Endometrial microvascular endothelial cells (primary cell): ENCODE data around the gene TMPRSS15. TPM values are rescaled to one million over a fixed set of nuclear protein-coding genes. Genes with fewer than 3 reads are reported as not detected.

Experiments used
- in situ Hi-C: cut with HindIII; loops from 2 replicates; pipeline ENCODE4 v1.10.0; 2017; ENCODE audit warnings: low sequenced_read_pairs, low pct_unique_long_range_greater_than_20kb; ENCODE audit errors: inconsistent ontology term
- total RNA-seq: library from RNA; depleted of rRNA; stranded (reverse); fragments of >200 nt; gene quantifications from one replicate; pipeline ENCODE4 v1.2.3, GENCODE V29; 2015; ENCODE audit errors: inconsistent ontology term

The TMPRSS15 gene
- total RNA-seq, 1 donor from 2014 or later: not detected

GRCh38 chr21:18252680-18253079, 150.9 kb downstream of the TMPRSS15 start:
- in situ Hi-C loops: no loop called here

- in situ Hi-C loops: no loop called here
Measured at GRCh38 chr21:18252256-18252655, 151.3 kb downstream of the TMPRSS15 start.

- in situ Hi-C loops: no loop called here
Measured at GRCh38 chr21:18251065-18251464, 152.5 kb downstream of the TMPRSS15 start.

GRCh38 chr21:18249672-18250071, 153.9 kb downstream of the TMPRSS15 start:
- in situ Hi-C loops: no loop called here

GRCh38 chr21:18248171-18248570, 155.4 kb downstream of the TMPRSS15 start:
- in situ Hi-C loops: no loop called here

- in situ Hi-C loops: no loop called here
Measured at GRCh38 chr21:18245464-18245967, 158.1 kb downstream of the TMPRSS15 start.

- in situ Hi-C loops: no loop called here
Measured at GRCh38 chr21:18244671-18245463, 158.7 kb downstream of the TMPRSS15 start, which contains the start of gene CHODL. TSS of gene CHODL (plus strand) at chr21:18244833. CDS start at chr21:18245224, 391 bp downstream.

GRCh38 chr21:18235545-18235944, 168.0 kb downstream of the TMPRSS15 start:
- in situ Hi-C loops: no loop called here

GRCh38 chr21:18228060-18228739, 175.4 kb downstream of the TMPRSS15 start:
- in situ Hi-C loops: no loop called here

GRCh38 chr21:18222346-18222745, 181.2 kb downstream of the TMPRSS15 start:
- in situ Hi-C loops: no loop called here

GRCh38 chr21:18220498-18220897, 183.1 kb downstream of the TMPRSS15 start:
- in situ Hi-C loops: no loop called here

Other genes with a start within 250 kb of the TMPRSS15 start
- gene CHODL, start 159.0 kb downstream of the TMPRSS15 start, total RNA-seq: not detected